GM10248 (cell line): ENCODE data around the gene ZFHX2.

Experiments used
- CTCF ChIA-PET: fragments of 300-600 bp; sonication (Branson Sonifier 250); formaldehyde crosslinking; extraction: SDS; loops from one replicate; lab custom pipeline; 2021; ENCODE audit warnings: antibody characterized with exemption; lab: Yijun Ruan, JAX
- POLR2A ChIA-PET: fragments of 350-650 bp; sonication (Branson Sonifier 250); formaldehyde crosslinking; extraction: SDS; loops from one replicate; lab custom pipeline; 2020; ENCODE audit warnings: antibody characterized with exemption; lab: Yijun Ruan, JAX
- DNase-seq: peaks from one replicate; pipeline ENCODE4 v3.0.0; 2012; ENCODE audit errors: extremely low spot score
- TF ChIP-seq, protein P1 (sequence below): IDR thresholded peaks from 2 replicates; pipeline ENCODE4 v1.5.1; 2012; ENCODE audit warnings: mild to moderate bottlenecking, low read depth; ENCODE audit errors: extremely low read depth, missing control alignments, control extremely low read depth

Gene ZFHX2

DNA sequence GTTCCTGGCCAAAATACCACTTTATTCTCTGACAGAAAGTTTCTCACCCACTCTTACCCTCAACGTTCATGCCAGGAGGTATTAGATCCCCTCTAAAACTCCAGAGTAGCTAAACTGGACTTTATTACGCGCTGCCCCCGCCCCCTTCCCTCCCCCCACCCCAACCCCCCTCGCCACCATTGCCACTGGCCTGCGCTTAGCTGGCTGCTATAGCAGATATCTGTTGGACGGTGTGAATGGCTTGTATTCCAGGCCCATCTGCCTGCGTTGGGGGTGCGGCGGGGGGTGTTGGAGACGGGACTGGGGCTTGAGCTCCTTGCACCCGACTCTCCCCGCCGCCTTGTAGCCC, 3.9 kb upstream of the ZFHX2 start:
- no peak for DNase-seq
- ChIA-PET CTCF (interaction anchor here (1.0 to 15.7 kb wide), 3 partner anchors 13 to 75 kb away, joined by 4 to 497 read pairs (median 11); no protein-coding TSS in a partner anchor), POLR2A (no interaction called here)
- TF ChIP-seq, protein P1, sequence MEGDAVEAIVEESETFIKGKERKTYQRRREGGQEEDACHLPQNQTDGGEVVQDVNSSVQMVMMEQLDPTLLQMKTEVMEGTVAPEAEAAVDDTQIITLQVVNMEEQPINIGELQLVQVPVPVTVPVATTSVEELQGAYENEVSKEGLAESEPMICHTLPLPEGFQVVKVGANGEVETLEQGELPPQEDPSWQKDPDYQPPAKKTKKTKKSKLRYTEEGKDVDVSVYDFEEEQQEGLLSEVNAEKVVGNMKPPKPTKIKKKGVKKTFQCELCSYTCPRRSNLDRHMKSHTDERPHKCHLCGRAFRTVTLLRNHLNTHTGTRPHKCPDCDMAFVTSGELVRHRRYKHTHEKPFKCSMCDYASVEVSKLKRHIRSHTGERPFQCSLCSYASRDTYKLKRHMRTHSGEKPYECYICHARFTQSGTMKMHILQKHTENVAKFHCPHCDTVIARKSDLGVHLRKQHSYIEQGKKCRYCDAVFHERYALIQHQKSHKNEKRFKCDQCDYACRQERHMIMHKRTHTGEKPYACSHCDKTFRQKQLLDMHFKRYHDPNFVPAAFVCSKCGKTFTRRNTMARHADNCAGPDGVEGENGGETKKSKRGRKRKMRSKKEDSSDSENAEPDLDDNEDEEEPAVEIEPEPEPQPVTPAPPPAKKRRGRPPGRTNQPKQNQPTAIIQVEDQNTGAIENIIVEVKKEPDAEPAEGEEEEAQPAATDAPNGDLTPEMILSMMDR = no peak

DNA sequence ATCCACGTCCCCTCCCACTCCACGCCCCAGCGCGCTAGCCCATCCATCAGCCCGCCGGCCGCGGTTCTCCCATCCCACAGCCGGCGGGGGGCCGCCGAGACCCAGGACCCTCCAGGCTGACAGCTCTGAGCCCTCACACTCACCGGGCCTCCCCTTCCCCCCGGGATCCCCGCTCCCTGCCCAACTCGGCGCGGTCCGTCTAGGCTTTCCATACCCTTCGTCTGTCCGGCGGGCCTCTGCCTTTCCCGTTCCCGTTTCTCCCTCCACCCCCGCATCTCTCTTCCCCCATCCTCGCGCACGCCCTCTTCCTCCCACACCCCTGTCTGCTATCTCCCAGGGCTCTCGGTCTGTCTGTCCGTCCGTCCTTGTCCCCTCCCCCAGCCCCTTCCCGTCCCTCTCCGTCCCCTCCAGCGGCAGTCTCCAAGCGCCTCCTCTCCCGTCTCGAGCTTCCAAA, 726 bp downstream of the ZFHX2 start:
- ChIA-PET POLR2A (no interaction called here), CTCF (interaction anchor here (1.1 to 5.8 kb wide), 2 partner anchors 9 to 11 kb away, joined by 4 to 28 read pairs; no protein-coding TSS in a partner anchor)
- TF ChIP-seq, protein P1 = no peak
- DNase-seq = no peak

DNA sequence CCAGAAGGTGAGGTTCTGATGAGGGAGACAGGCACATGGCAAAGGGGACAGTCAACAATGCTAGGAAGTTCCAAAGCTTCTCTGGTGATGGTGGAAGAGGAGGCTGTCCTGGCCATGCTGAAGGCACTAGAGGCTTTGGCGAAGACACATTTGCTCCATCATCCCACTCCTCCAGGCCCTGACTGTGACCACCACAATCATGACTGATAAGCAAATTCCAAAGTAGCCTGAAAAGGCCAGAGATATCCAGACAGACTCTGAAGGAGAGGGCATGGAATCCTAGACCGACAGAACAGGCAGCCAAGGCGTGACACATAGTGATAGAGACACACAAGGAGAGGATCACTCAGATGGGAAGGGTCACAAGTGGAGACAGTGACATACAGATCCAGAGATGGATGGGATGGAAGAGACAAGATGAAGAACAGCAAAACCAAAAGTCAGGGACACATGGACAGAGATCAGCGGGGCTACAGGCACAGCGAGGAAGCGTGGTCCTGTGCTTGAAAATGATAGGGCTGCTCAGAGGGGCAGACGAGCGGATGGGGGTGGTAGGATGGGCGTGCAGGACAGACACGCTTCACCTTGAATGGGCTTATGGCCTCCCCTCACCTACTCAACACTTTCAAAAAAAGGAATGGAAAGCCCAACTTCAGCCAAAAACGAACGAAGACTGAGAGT, 1.3 kb downstream of the ZFHX2 start:
- TF ChIP-seq, protein P1 = no peak
- no peak for DNase-seq
- CTCF ChIA-PET = interaction anchor here (1.1 to 6.0 kb wide), 7 partner anchors 9 to 559 kb away, joined by 3 to 71 read pairs (median 4); no protein-coding TSS in a partner anchor
- POLR2A ChIA-PET = no interaction called here

DNA sequence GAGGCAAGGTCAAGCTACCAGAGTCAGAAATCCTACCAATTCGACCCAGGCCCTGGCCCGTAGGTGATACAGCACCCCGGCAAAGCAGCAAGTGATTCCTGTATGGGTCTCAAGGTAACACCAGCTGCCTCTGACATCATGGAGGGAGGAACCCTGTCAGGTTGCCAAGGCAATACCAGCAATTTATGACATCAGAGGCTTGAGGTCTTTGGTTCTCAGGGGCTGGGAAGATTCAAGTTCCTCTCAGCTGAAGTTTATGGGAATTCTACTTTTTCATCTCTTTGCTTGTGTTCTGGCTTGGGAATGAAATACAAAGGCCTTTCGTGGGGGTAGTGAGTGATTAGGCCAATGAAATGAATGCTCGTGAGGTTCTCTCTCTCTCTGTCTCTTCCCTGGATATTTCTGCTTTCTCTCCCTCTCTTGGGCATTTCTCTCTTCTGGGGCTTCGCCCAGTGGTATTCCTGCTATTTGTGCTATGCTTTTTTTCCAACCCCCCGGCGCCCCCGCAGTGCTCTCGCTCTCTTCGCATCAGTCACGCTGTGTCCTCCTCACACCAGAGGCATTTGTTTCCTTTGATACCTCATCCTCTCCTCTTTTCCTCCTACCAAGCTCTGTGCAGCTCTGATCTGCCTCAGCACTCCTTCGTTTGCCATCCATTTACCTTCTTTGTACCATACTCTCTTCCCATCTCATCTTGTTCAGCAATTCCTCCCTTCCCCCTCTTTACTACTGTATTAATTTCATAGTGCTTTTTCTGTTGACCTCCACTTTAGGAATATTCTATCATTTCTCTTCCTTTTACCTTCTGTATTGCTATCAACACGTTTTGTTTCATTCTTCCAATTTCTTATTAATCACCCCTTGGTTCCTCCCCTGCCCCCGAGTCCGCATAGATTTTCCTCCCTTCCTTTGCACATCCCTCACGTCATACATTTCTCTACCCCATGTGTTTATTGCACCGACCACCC, 2.9 kb downstream of the ZFHX2 start:
- no peak for DNase-seq
- TF ChIP-seq, protein P1 = no peak
- ChIA-PET CTCF (interaction anchor here (1.1 to 6.0 kb wide), 8 partner anchors 9 to 560 kb away, joined by 3 to 71 read pairs (median 4); no protein-coding TSS in a partner anchor), POLR2A (no interaction called here)

DNA sequence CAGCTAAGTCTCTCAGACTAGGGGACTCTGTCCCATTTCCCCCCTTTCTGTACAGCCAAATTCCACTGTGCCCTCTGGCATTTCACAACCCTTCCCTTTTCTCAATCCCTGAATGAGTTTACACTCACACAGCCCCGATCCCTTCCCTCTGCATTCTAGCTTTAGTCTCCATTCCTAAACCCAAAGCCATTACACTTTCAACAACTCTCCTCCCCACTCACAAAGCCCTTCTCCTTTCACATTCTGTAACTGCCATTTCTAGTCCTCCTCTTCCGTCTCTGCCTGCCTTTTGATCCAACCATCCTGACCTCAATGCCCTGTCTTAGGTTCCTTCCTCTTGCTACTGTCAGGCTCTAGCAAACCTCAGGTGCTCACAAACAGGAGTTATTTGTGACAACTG, 3.6 kb downstream of the ZFHX2 start:
- POLR2A ChIA-PET = no interaction called here
- TF ChIP-seq, protein P1 = no peak
- CTCF ChIA-PET = interaction anchor here (1.2 to 6.0 kb wide), 4 partner anchors 8 to 15 kb away, joined by 3 to 71 read pairs (median 16); no protein-coding TSS in a partner anchor
- no peak for DNase-seq

DNA sequence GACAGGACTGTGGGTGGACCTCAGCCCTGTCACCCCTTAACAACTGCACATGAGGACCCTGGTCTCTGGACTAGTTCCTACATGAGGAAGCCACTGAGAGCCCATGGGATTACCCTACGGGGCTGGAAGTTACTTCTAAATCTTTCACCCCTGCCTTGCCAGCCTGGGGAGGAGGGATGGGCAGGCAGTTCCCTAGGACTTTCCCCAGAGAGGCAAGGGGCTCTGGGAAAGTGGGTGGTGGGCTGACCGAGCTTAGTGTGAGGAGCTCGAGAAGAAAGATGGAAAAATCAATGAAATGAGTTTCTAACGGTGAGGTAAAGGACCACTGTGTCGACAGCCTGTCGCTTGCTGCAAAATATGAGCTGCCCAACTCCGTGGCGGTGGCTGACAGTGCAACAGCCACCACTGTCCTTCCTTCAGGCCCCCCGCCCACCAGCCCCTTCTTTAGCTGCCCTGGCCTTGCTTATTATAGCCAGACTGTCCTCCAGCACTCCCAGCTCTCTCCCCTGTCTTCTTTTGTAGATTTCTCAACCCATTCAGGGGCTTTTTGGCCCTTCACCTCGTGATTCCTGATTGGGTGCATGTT, 5.0 kb downstream of the ZFHX2 start:
- CTCF ChIA-PET = interaction anchor here (1.2 to 6.0 kb wide), 3 partner anchors 9 to 68 kb away, joined by 8 to 71 read pairs (median 9); no protein-coding TSS in a partner anchor

More for the DNA sequence above, 5.0 kb downstream of the ZFHX2 start:
- POLR2A ChIA-PET = no interaction called here
- no peak for DNase-seq
- TF ChIP-seq, protein P1 = no peak
